ENCODE data around the gene STT3A. TPM values are rescaled to one million over a fixed set of nuclear protein-coding genes. Genes with fewer than 3 reads are reported as not detected.

Gene STT3A
- polyA plus RNA-seq, 1 donor from 2014 or later, result 54.3 TPM

DNA sequence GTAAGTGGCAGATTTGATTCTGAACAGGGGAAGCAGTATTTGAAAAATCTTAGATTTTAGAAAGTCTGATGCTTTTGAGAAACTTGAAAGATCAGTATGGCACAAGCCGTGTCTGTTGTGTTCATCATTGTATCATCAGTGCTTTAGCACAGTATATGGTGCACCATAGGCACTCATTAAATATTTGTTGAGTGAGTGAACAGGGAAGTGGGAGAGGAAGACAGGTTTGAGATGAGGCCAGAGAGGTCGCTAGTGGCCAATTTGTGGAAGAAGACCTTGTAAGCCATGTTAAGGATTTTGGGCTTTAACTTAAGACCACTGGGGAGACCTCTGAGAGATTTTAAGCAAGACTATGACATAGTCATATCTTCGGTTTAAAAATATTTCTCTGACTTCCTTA, 45.2 kb downstream of the STT3A start:
- Histone ChIP-seq H4K20me1 (ENCODE audit: insufficient read depth) (no peaks in the 10 kb centered on the region), H3K9me3 (ENCODE audit: low read length) (no peaks in the 10 kb centered on the region), H3F3A (ENCODE audit: insufficient read depth, low read length, poor library complexity, severe bottlenecking) (no peaks in the 10 kb centered on the region), H3K9me2 (ENCODE audit: insufficient read depth, low read length) (no peaks in the 10 kb centered on the region), H3K27me3 (ENCODE audit: insufficient read depth, low read depth, low read length) (no peaks in the 10 kb centered on the region), H2AFZ (ENCODE audit: low read depth, low read length) (no peak overlapping the region), H3K9ac (ENCODE audit: low read length) (no peak overlapping the region), H3K79me2 (replicated peaks; ENCODE audit: insufficient read depth, low read length) (no peaks in the 10 kb centered on the region), H3K36me3 (ENCODE audit: insufficient read depth, low read length) (no peaks in the 10 kb centered on the region), H3K4me3 (ENCODE audit: low read length) (no peak overlapping the region), H3K4me2 (ENCODE audit: low read length) (no peak overlapping the region), H3K27ac (ENCODE audit: low read length) (no peak overlapping the region)
- TF ChIP-seq TAF1 (IDR thresholded peaks at IDR 0.05; ENCODE audit: low read depth), result no peak
- no peak for TF ChIP-seq EP300 (conservative IDR thresholded peaks at IDR 0.05; ENCODE audit: poor library complexity, severe bottlenecking)
- TF ChIP-seq, protein P1, sequence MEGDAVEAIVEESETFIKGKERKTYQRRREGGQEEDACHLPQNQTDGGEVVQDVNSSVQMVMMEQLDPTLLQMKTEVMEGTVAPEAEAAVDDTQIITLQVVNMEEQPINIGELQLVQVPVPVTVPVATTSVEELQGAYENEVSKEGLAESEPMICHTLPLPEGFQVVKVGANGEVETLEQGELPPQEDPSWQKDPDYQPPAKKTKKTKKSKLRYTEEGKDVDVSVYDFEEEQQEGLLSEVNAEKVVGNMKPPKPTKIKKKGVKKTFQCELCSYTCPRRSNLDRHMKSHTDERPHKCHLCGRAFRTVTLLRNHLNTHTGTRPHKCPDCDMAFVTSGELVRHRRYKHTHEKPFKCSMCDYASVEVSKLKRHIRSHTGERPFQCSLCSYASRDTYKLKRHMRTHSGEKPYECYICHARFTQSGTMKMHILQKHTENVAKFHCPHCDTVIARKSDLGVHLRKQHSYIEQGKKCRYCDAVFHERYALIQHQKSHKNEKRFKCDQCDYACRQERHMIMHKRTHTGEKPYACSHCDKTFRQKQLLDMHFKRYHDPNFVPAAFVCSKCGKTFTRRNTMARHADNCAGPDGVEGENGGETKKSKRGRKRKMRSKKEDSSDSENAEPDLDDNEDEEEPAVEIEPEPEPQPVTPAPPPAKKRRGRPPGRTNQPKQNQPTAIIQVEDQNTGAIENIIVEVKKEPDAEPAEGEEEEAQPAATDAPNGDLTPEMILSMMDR (IDR thresholded peaks at IDR 0.05; ENCODE audit: poor library complexity, severe bottlenecking), result no peak
- no peak for TF ChIP-seq POLR2AphosphoS5 (IDR thresholded peaks at IDR 0.05)
- TF ChIP-seq SMC3 (conservative IDR thresholded peaks at IDR 0.05; ENCODE audit: poor library complexity), result no peak
- no peak for TF ChIP-seq RAD21 (conservative IDR thresholded peaks at IDR 0.05)

DNA sequence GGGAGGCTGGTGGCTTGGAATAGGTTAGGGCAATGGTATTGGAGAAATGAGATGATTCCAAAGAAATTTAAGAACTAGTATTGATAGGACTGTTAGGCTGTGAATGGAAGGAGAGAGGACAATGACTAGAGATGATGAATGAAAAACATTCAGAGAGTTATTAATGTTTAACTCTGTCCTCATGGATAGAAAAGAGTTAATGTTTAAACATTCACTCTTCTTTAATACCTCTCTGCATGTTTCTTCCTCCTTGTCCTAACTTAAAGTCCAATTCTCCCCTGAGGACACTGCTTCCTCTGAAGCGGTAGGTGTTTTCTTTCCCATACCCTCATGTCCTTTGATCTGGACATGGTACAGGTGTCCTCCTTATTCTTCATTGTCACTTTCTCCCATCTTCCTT, 45.7 kb downstream of the STT3A start:
- no peak overlapping the region for H3K4me2 ChIP-seq (ENCODE audit: low read length)
- no peaks in the 10 kb centered on the region for H3K27me3 ChIP-seq (ENCODE audit: insufficient read depth, low read depth, low read length)
- no peaks in the 10 kb centered on the region for H3K36me3 ChIP-seq (ENCODE audit: insufficient read depth, low read length)
- TF ChIP-seq, protein P2, sequence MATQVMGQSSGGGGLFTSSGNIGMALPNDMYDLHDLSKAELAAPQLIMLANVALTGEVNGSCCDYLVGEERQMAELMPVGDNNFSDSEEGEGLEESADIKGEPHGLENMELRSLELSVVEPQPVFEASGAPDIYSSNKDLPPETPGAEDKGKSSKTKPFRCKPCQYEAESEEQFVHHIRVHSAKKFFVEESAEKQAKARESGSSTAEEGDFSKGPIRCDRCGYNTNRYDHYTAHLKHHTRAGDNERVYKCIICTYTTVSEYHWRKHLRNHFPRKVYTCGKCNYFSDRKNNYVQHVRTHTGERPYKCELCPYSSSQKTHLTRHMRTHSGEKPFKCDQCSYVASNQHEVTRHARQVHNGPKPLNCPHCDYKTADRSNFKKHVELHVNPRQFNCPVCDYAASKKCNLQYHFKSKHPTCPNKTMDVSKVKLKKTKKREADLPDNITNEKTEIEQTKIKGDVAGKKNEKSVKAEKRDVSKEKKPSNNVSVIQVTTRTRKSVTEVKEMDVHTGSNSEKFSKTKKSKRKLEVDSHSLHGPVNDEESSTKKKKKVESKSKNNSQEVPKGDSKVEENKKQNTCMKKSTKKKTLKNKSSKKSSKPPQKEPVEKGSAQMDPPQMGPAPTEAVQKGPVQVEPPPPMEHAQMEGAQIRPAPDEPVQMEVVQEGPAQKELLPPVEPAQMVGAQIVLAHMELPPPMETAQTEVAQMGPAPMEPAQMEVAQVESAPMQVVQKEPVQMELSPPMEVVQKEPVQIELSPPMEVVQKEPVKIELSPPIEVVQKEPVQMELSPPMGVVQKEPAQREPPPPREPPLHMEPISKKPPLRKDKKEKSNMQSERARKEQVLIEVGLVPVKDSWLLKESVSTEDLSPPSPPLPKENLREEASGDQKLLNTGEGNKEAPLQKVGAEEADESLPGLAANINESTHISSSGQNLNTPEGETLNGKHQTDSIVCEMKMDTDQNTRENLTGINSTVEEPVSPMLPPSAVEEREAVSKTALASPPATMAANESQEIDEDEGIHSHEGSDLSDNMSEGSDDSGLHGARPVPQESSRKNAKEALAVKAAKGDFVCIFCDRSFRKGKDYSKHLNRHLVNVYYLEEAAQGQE (IDR thresholded peaks at IDR 0.05; ENCODE audit: borderline replicate concordance), result no peak
- no peak for TF ChIP-seq RAD21 (conservative IDR thresholded peaks at IDR 0.05)
- TF ChIP-seq POLR2AphosphoS5 (IDR thresholded peaks at IDR 0.05), result no peak
- TF ChIP-seq, protein P1 (IDR thresholded peaks at IDR 0.05; ENCODE audit: poor library complexity, severe bottlenecking), result no peak
- TF ChIP-seq EP300 (conservative IDR thresholded peaks at IDR 0.05; ENCODE audit: poor library complexity, severe bottlenecking), result no peak
- no peak for TF ChIP-seq EZH2 (IDR thresholded peaks at IDR 0.05; ENCODE audit: borderline replicate concordance, insufficient read depth, low read length, poor library complexity, severe bottlenecking)
- no peak overlapping the region for H3K27ac ChIP-seq (ENCODE audit: low read length)
- H3K79me2 ChIP-seq (replicated peaks; ENCODE audit: insufficient read depth, low read length), result no peaks in the 10 kb centered on the region
- H3F3A ChIP-seq (ENCODE audit: insufficient read depth, low read length, poor library complexity, severe bottlenecking), result no peaks in the 10 kb centered on the region
- no peaks in the 10 kb centered on the region for H3K9me3 ChIP-seq (ENCODE audit: low read length)
- H4K20me1 ChIP-seq (ENCODE audit: insufficient read depth), result no peaks in the 10 kb centered on the region
- H3K9me2 ChIP-seq (ENCODE audit: insufficient read depth, low read length), result no peaks in the 10 kb centered on the region
- no peak overlapping the region for H3K9ac ChIP-seq (ENCODE audit: low read length)
- no peak overlapping the region for H2AFZ ChIP-seq (ENCODE audit: low read depth, low read length)
- H3K4me3 ChIP-seq (ENCODE audit: low read length), result no peak overlapping the region
